H1 (cell line): ENCODE results near the gene RTL3. TPM values are rescaled to one million over a fixed set of nuclear protein-coding genes. Genes with fewer than 3 reads are reported as not detected.

ENCODE experiments used
- CTCF ChIA-PET: fragments of 300-600 bp; sonication (Branson Sonifier 250); formaldehyde crosslinking; loops from one replicate; lab custom pipeline; 2021; ENCODE audit not compliant: partially characterized antibody; lab: Charles Lee
- POLR2A ChIA-PET: fragments of 300-600 bp; sonication (Branson Sonifier 250); formaldehyde crosslinking; loops from one replicate; lab custom pipeline; 2021; ENCODE audit warnings: inconsistent platforms; ENCODE audit not compliant: partially characterized antibody; lab: Charles Lee
- DNase-seq, 2 experiments: peaks; one replicate each; pipeline versions ENCODE4 v3.0.0 to v3.0.0-alpha.2; 2010 to 2022; ENCODE audit warnings: low spot score in 2 of 2, low read depth in 1 of 2, mixed read lengths in 1 of 2
- FAIRE-seq: peaks from 2 replicates; lab custom pipeline; 2011; peaks lifted over from hg19 to GRCh38; lab: Jason Lieb, UNC
- H2AFZ ChIP-seq: 2 replicates; pipeline ENCODE4 v1.8.1; 2012; ENCODE audit warnings: low read length, inconsistent platforms
- H2AK5ac ChIP-seq: 2 replicates; pipeline ENCODE4 v1.6.1; 2013; ENCODE audit warnings: low read depth, low read length
- H2BK120ac ChIP-seq: replicated peaks from 2 replicates; pipeline ENCODE3; 2013; ENCODE audit warnings: low read depth, low read length, inconsistent platforms
- H2BK12ac ChIP-seq: 2 replicates; pipeline ENCODE4 v1.6.1; 2013; ENCODE audit warnings: low read depth, low read length
- H2BK15ac ChIP-seq: 2 replicates; pipeline ENCODE4 v1.6.1; 2013; ENCODE audit warnings: low read length
- H2BK20ac ChIP-seq: 2 replicates; pipeline ENCODE4 v1.6.1; 2013; ENCODE audit warnings: low read length
- H2BK5ac ChIP-seq: 2 replicates; pipeline ENCODE4 v1.6.1; 2013; ENCODE audit warnings: low read depth, low read length
- H3K14ac ChIP-seq: 2 replicates; pipeline ENCODE4 v1.6.1; 2013; ENCODE audit warnings: inconsistent platforms; ENCODE audit not compliant: insufficient read length
- H3K18ac ChIP-seq: 2 replicates; pipeline ENCODE4 v1.6.1; 2013; ENCODE audit warnings: low read length; ENCODE audit errors: extremely low read depth
- H3K23ac ChIP-seq: 2 replicates; pipeline ENCODE4 v1.6.1; 2013; ENCODE audit warnings: inconsistent platforms; ENCODE audit not compliant: insufficient read length
- H3K23me2 ChIP-seq: 2 replicates; pipeline ENCODE4 v1.6.1; 2013; ENCODE audit warnings: low read depth, low read length
- H3K27ac ChIP-seq: 2 replicates; pipeline ENCODE4 v1.6.1; 2011; ENCODE audit warnings: low read depth, low read length, inconsistent platforms
- H3K27me3 ChIP-seq, 4 experiments: replicated peaks in 1 of 4; 1 replicate in 1 of 4; 2 replicates in 3 of 4; pipeline versions ENCODE4 v1.6.1 to v1.8.1; 2011 to 2013; ENCODE audit warnings: low read length in 3 of 4, mild to moderate bottlenecking in 3 of 4, inconsistent platforms in 2 of 4, mixed read lengths in 2 of 4, moderate library complexity in 1 of 4; ENCODE audit not compliant: control insufficient read depth in 3 of 4, insufficient read depth in 3 of 4; ENCODE audit errors: extremely low read depth in 1 of 4
- H3K36me3 ChIP-seq, 4 experiments: 2 replicates each; pipeline versions ENCODE4 v1.6.1 to v1.8.1; 2011 to 2013; ENCODE audit warnings: mild to moderate bottlenecking in 4 of 4, low read length in 3 of 4, moderate library complexity in 2 of 4, control low read depth in 1 of 4, inconsistent platforms in 1 of 4; ENCODE audit not compliant: insufficient read depth in 4 of 4, control insufficient read depth in 2 of 4
- H3K4ac ChIP-seq: replicated peaks from 2 replicates; pipeline ENCODE3; 2013; ENCODE audit warnings: low read length, low read depth, mixed read lengths, inconsistent platforms; ENCODE audit not compliant: insufficient read length
- H3K4me1 ChIP-seq, 4 experiments: replicated peaks in 1 of 4; 1 replicate in 1 of 4; 2 replicates in 3 of 4; pipeline versions ENCODE4 v1.6.1 to v1.8.1; 2011 to 2013; ENCODE audit warnings: low read length in 3 of 4, inconsistent platforms in 2 of 4, mixed read lengths in 1 of 4; ENCODE audit not compliant: insufficient read depth in 4 of 4, control insufficient read depth in 3 of 4
- H3K4me2 ChIP-seq, 2 experiments: 2 replicates each; pipeline versions ENCODE4 v1.6.1 to v1.8.1; 2011 to 2013; ENCODE audit warnings: low read depth in 2 of 2, low read length in 2 of 2, control low read depth in 1 of 2, inconsistent platforms in 1 of 2, mild to moderate bottlenecking in 1 of 2; ENCODE audit not compliant: insufficient read depth in 1 of 2
- H3K4me3 ChIP-seq, 4 experiments: fragments of 200-600, 300-600 bp in 1 of 4; sonication (generic), shearing (Covaris generic), sonication (Bioruptor Twin) in 1 of 4; 2 replicates each; pipeline versions ENCODE4 v1.5.1 to v1.8.1; 2011 to 2016; ENCODE audit warnings: low read length in 4 of 4, low read depth in 3 of 4, control low read depth in 2 of 4, inconsistent platforms in 2 of 4, mild to moderate bottlenecking in 2 of 4, mixed read lengths in 1 of 4, moderate library complexity in 1 of 4; ENCODE audit not compliant: insufficient read depth in 2 of 4; ENCODE audit errors: extremely low read depth in 1 of 4
- H3K56ac ChIP-seq: replicated peaks from 2 replicates; pipeline ENCODE3; 2013; ENCODE audit warnings: low read depth, mild to moderate bottlenecking, mixed read lengths, low read length, inconsistent platforms; ENCODE audit not compliant: insufficient read length
- H3K79me1 ChIP-seq: 2 replicates; pipeline ENCODE4 v1.6.1; 2013; ENCODE audit warnings: low read depth, low read length, control low read depth
- H3K79me2 ChIP-seq, 2 experiments: 2 replicates each; pipeline versions ENCODE4 v1.6.1 to v1.8.1; 2012 to 2013; ENCODE audit warnings: low read length in 2 of 2, mild to moderate bottlenecking in 2 of 2, inconsistent platforms in 1 of 2; ENCODE audit not compliant: insufficient read depth in 2 of 2, control insufficient read depth in 1 of 2
- H3K9ac ChIP-seq, 4 experiments: replicated peaks in 1 of 4; 1 replicate in 1 of 4; 2 replicates in 3 of 4; pipeline versions ENCODE4 v1.6.1 to v1.8.1; 2011 to 2013; ENCODE audit warnings: low read depth in 3 of 4, low read length in 3 of 4, control low read depth in 2 of 4, mild to moderate bottlenecking in 2 of 4, moderate library complexity in 2 of 4, inconsistent platforms in 1 of 4; ENCODE audit errors: extremely low read depth in 1 of 4
- H3K9me3 ChIP-seq, 2 experiments: 2 replicates each; pipeline versions ENCODE4 v1.6.1 to v1.8.1; 2012 to 2013; ENCODE audit warnings: mild to moderate bottlenecking in 2 of 2, moderate library complexity in 2 of 2, control low read depth in 1 of 2, inconsistent platforms in 1 of 2, low read depth in 1 of 2, low read length in 1 of 2, mixed read lengths in 1 of 2; ENCODE audit not compliant: insufficient read depth in 2 of 2
- H4K20me1 ChIP-seq, 2 experiments: replicated peaks in 1 of 2; 2 replicates each; pipeline versions ENCODE3 to v1.8.1; 2011 to 2013; ENCODE audit warnings: inconsistent platforms in 2 of 2, low read length in 2 of 2, mild to moderate bottlenecking in 1 of 2; ENCODE audit not compliant: insufficient read depth in 2 of 2, control insufficient read depth in 1 of 2
- H4K5ac ChIP-seq: 2 replicates; pipeline ENCODE4 v1.6.1; 2013; ENCODE audit warnings: low read length, low read depth, mixed read lengths, inconsistent platforms; ENCODE audit not compliant: insufficient read length
- H4K8ac ChIP-seq: 2 replicates; pipeline ENCODE4 v1.8.0; 2013; ENCODE audit warnings: mild to moderate bottlenecking, moderate library complexity, low read length, inconsistent platforms; ENCODE audit not compliant: insufficient read depth; ENCODE audit errors: extremely low read depth
- H4K91ac ChIP-seq: replicated peaks from 2 replicates; pipeline ENCODE3; 2013; ENCODE audit warnings: low read length, mixed read lengths, inconsistent platforms; ENCODE audit not compliant: insufficient read length
- ASH2L ChIP-seq: fragments of 200-600, 300-600 bp; sonication (generic); IDR thresholded peaks from one replicate; pipeline ENCODE4 v1.7.1; 2017; ENCODE audit warnings: low read length
- BACH1 ChIP-seq: IDR thresholded peaks from 2 replicates; pipeline ENCODE4 v1.6.1; 2012; ENCODE audit warnings: low read length, improper control_type of control experiment
- CHD1 ChIP-seq: IDR thresholded peaks from 2 replicates; pipeline ENCODE4 v1.6.1; 2012; ENCODE audit warnings: low read depth, low read length, improper control_type of control experiment
- POLR2AphosphoS5 ChIP-seq: IDR thresholded peaks from 2 replicates; pipeline ENCODE4 v1.6.1; 2011; ENCODE audit warnings: low read depth, low read length
- ZNF274 ChIP-seq: IDR thresholded peaks from 2 replicates; pipeline ENCODE4 v1.7.0; 2012; ENCODE audit warnings: low read length, borderline replicate concordance; ENCODE audit errors: extremely low read depth
- WGBS, 2 experiments: shearing (Covaris generic) in 1 of 2; methylation state at CpG; one replicate each; pipeline versions ENCODE4 v1.1.6 to v1.1.7; 2013 to 2015; ENCODE audit warnings: low lambda C conversion rate in 2 of 2, mixed read lengths in 2 of 2, inconsistent platforms in 1 of 2, low coverage in 1 of 2, missing lambda C conversion rate in 1 of 2; ENCODE audit not compliant: insufficient replicate concordance in 2 of 2, insufficient coverage in 1 of 2, insufficient read length in 1 of 2; ENCODE audit errors: extremely low coverage in 1 of 2, missing lambda C conversion rate in 1 of 2; 5-methylcytosine and 5-hydroxymethylcytosine counted together
- polyA plus RNA-seq, 7 experiments: library from polyadenylated mRNA; depleted of rRNA in 3 of 7; stranded (reverse) in 5 of 7; unstranded in 2 of 7; fragments of >200 nt in 5 of 7; fragments of 200-250 nt in 2 of 7; gene quantifications; 1 replicate in 5 of 7; 2 replicates in 1 of 7; 4 replicates in 1 of 7; pipeline versions ENCODE4 v1.2.1 to v1.2.3, GENCODE V29; 2011 to 2013; ENCODE audit warnings: missing spikeins in 2 of 7, mixed read lengths in 2 of 7
- total RNA-seq: library from RNA; stranded (reverse); fragmentation: NEBNext Ultra II Directional; extraction: Animal tissue kit (Norgen Biotek cat#: 25700); gene quantifications from 2 replicates; pipeline ENCODE4 v1.2.1, GENCODE V29; 2021

Gene RTL3
- total and polyA plus RNA-seq, 2 of the 8 experiments (the other 6 are each of a cell fraction or from before 2014, with no cell fraction given): not detected

- H3K23ac ChIP-seq: no peak overlapping the region
- H3K4me1 ChIP-seq: no peaks in the 10 kb centered on the region
- H3K9ac ChIP-seq: no peak overlapping the region
- no peaks in the 10 kb centered on the region for H3K36me3 ChIP-seq
- H3K79me1 ChIP-seq: no peaks in the 10 kb centered on the region
- no peak overlapping the region for H4K5ac ChIP-seq
- H2BK20ac ChIP-seq: no peak overlapping the region
- ChIA-PET POLR2A (no interaction called here), CTCF (no interaction called here)
- no peaks in the 10 kb centered on the region for H3K79me2 ChIP-seq
- H3K4ac ChIP-seq: no peak overlapping the region
- H2BK15ac ChIP-seq: no peak overlapping the region
- H3K27ac ChIP-seq: no peak overlapping the region
- H4K8ac ChIP-seq: no peak overlapping the region
- H3K4me3 ChIP-seq: no peak overlapping the region
- no peaks in the 10 kb centered on the region for H3K9me3 ChIP-seq
- no peaks in the 10 kb centered on the region for H3K23me2 ChIP-seq
- no peak overlapping the region for H2AK5ac ChIP-seq
- H2BK120ac ChIP-seq: no peak overlapping the region
- H3K4me2 ChIP-seq: no peak overlapping the region
- no peak overlapping the region for H2AFZ ChIP-seq
- FAIRE-seq (no peak), DNase-seq (no peak)
- H2BK12ac ChIP-seq: no peak overlapping the region
- H3K56ac ChIP-seq: no peak overlapping the region
- no peak overlapping the region for H2BK5ac ChIP-seq
- H4K20me1 ChIP-seq: no peaks in the 10 kb centered on the region
- H3K14ac ChIP-seq: no peak overlapping the region
- 84% methylated on average over 3 of the region's 3 CpGs; no CpG with 5 or more reads in 1 of the 2 experiments for WGBS, 2 experiments
- no peak overlapping the region for H4K91ac ChIP-seq
- H3K18ac ChIP-seq: no peak overlapping the region
- no peaks in the 10 kb centered on the region for H3K27me3 ChIP-seq
- TF ChIP-seq CHD1: no peak
- TF ChIP-seq ZNF274: no peak
- no peak for TF ChIP-seq ASH2L
- no peak for TF ChIP-seq POLR2AphosphoS5
- no peak for TF ChIP-seq BACH1
These were observed 39.3 kb downstream of the RTL3 start for GRCh38 chrX:78619834-78620233.
